ENCODE measurements around the gene PDXK.

GRCh38 chr21:43681650-43682049, 37.3 kb upstream of the PDXK start:
- TF ChIP-seq CTCF (IDR thresholded peaks at IDR 0.05; ENCODE audit: insufficient read depth, low read length, poor library complexity, severe bottlenecking) (no peak), EZH2phosphoT487 (conservative IDR thresholded peaks at IDR 0.05; ENCODE audit: low read length) (no peak)
